GM12878 (cell line): ENCODE results near the gene H19. TPM values are rescaled to one million over a fixed set of nuclear protein-coding genes. Genes with fewer than 3 reads are reported as not detected.

ENCODE experiments used
- ATAC-seq: fragments of 200-7000 bp; cut with Tn5 transposase; 3 replicates; pipeline ENCODE4 v1.9.1; 2020; ENCODE audit warnings: mild to moderate bottlenecking, moderate library complexity
- BruUV-seq: library from RNA; stranded (reverse); fragments of 400-500 nt; replicated peaks from 2 replicates; lab custom pipeline; 2021; lab: Mats Ljungman, UMichigan
- CTCF ChIA-PET: fragments of 300-600 bp; sonication (Branson Sonifier 250); formaldehyde crosslinking; extraction: SDS; loops from one replicate; lab custom pipeline; 2021; ENCODE audit warnings: inconsistent platforms; lab: Yijun Ruan, JAX
- POLR2A ChIA-PET: fragments of 350-600 bp; formaldehyde crosslinking; extraction: SDS; loops from one replicate; lab custom pipeline; 2021; ENCODE audit warnings: inconsistent platforms; lab: Charles Lee
- RAD21 ChIA-PET: fragments of 300-600 bp; sonication (Branson Sonifier 250); formaldehyde crosslinking; loops from one replicate; lab custom pipeline; 2023; ENCODE audit warnings: antibody characterized with exemption; ENCODE audit not compliant: unreplicated experiment; lab: Charles Lee
- SMC1A ChIA-PET: fragments of 300-600 bp; sonication (Branson Sonifier 250); formaldehyde crosslinking; loops from one replicate; lab custom pipeline; 2023; ENCODE audit not compliant: unreplicated experiment, uncharacterized antibody; lab: Charles Lee
- DNase-seq: peaks from one replicate; pipeline ENCODE4 v3.0.0-alpha.2; 2011; ENCODE audit warnings: low read depth, low spot score
- FAIRE-seq: peaks from 3 replicates; lab custom pipeline; 2011; peaks lifted over from hg19 to GRCh38; lab: Jason Lieb, UNC
- H2AFZ ChIP-seq: 2 replicates; pipeline ENCODE4 v1.6.0; 2011; ENCODE audit warnings: low read depth, low read length, control low read depth; ENCODE audit not compliant: control insufficient read depth
- H3K27ac ChIP-seq: 2 replicates; pipeline ENCODE4 v1.5.1; 2011; ENCODE audit warnings: control low read depth; ENCODE audit not compliant: control insufficient read depth, insufficient read depth
- H3K27me3 ChIP-seq, 2 experiments: replicated peaks in 1 of 2; 2 replicates each; pipeline versions ENCODE4 v1.6.0 to v1.6.1; 2011; ENCODE audit warnings: low read length in 1 of 2; ENCODE audit not compliant: control insufficient read depth in 2 of 2, insufficient read depth in 2 of 2
- H3K36me3 ChIP-seq, 2 experiments: 2 replicates each; pipeline ENCODE4 v1.5.1; 2011; ENCODE audit warnings: low read length in 1 of 2; ENCODE audit not compliant: control insufficient read depth in 2 of 2, insufficient read depth in 2 of 2
- H3K4me1 ChIP-seq: 2 replicates; pipeline ENCODE4 v1.6.1; 2011; ENCODE audit warnings: mild to moderate bottlenecking, low read length, moderate library complexity, mixed read lengths; ENCODE audit not compliant: control insufficient read depth, insufficient read depth
- H3K4me2 ChIP-seq: 2 replicates; pipeline ENCODE4 v1.6.0; 2011; ENCODE audit warnings: control low read depth; ENCODE audit not compliant: control insufficient read depth, insufficient read depth
- H3K4me3 ChIP-seq: fragments of 200-600 bp; sonication (generic); 2 replicates; pipeline ENCODE4 v1.5.1; 2016
- H3K79me2 ChIP-seq: 2 replicates; pipeline ENCODE4 v1.6.0; 2011; ENCODE audit warnings: low read length; ENCODE audit not compliant: control insufficient read depth, insufficient read depth
- H3K9ac ChIP-seq: 2 replicates; pipeline ENCODE4 v1.8.0; 2011; ENCODE audit warnings: low read length, control low read depth, mixed read lengths; ENCODE audit not compliant: control insufficient read depth, insufficient read depth
- H3K9me3 ChIP-seq: replicated peaks from 3 replicates; pipeline ENCODE4 v1.5.1; 2011; ENCODE audit warnings: mild to moderate bottlenecking, low read length; ENCODE audit not compliant: control insufficient read depth, insufficient read depth
- H4K20me1 ChIP-seq: 2 replicates; pipeline ENCODE4 v1.6.0; 2011; ENCODE audit not compliant: control insufficient read depth, insufficient read depth
- CBFB ChIP-seq: IDR thresholded peaks from 2 replicates; pipeline ENCODE4 v1.6.1; 2016; ENCODE audit warnings: antibody characterized with exemption, low read depth
- KAT2A ChIP-seq: conservative IDR thresholded peaks from 2 replicates; pipeline ENCODE4 v1.6.1; 2011; ENCODE audit warnings: low read depth, low read length; ENCODE audit not compliant: control insufficient read depth
- MTA2 ChIP-seq: fragments of 450-650 bp; IDR thresholded peaks from 2 replicates; pipeline ENCODE4 v1.6.1; 2016; ENCODE audit warnings: low read depth, mild to moderate bottlenecking, moderate library complexity
- PAX8 ChIP-seq: fragments of 450-650 bp; IDR thresholded peaks from 2 replicates; pipeline ENCODE4 v1.6.1; 2017; ENCODE audit warnings: mild to moderate bottlenecking, moderate library complexity
- SREBF1 ChIP-seq: IDR thresholded peaks from 2 replicates; pipeline ENCODE4 v1.6.1; 2012; ENCODE audit warnings: mild to moderate bottlenecking, low read length
- WGBS: methylation state at CpG from one replicate; pipeline ENCODE4 v1.1.6; 2016; ENCODE audit warnings: low lambda C conversion rate; ENCODE audit not compliant: insufficient replicate concordance, insufficient coverage; ENCODE audit errors: missing lambda C conversion rate; 5-methylcytosine and 5-hydroxymethylcytosine counted together
- in situ Hi-C: fragments of 300-500 bp; cut with MboI; formaldehyde crosslinking; loops from 9 replicates; pipeline ENCODE4 v1.14.3; 2018; ENCODE audit warnings: mixed read lengths
- intact Hi-C: fragments of 100-400 bp; cut with micrococcal nuclease; formaldehyde crosslinking; loops from one replicate; pipeline ENCODE4 v1.14.2; 2022; ENCODE audit not compliant: unreplicated experiment
- polyA plus RNA-seq, 11 experiments: library from polyadenylated mRNA; depleted of rRNA in 4 of 11; unstranded in 6 of 11; stranded (reverse) in 5 of 11; fragments of >200 nt; fragmentation: Nextera tagmentation in 4 of 11; fragmentation: Illumina TruSeq in 1 of 11; extraction: Ambion mirVana in 4 of 11; extraction: Trizol in 1 of 11; gene quantifications; 1 replicate in 1 of 11; 2 replicates in 10 of 11; pipeline versions ENCODE4 v1.2.1 to v1.2.3, GENCODE V29; 2011 to 2016; ENCODE audit warnings: inconsistent platforms in 2 of 11, missing spikeins in 2 of 11, low read depth in 1 of 11
- total RNA-seq, 4 experiments: library from RNA; depleted of rRNA in 3 of 4; stranded (reverse); fragments of >200 nt in 3 of 4; fragmentation: Illumina TruSeq in 1 of 4; extraction: Trizol in 1 of 4; gene quantifications; 2 replicates each; pipeline versions ENCODE4 v1.2.1 to v1.2.3, GENCODE V29; 2013 to 2021
- TF ChIP-seq, protein P1 (sequence below): IDR thresholded peaks from 2 replicates; pipeline ENCODE4 v1.6.1; 2012; ENCODE audit warnings: low read length, inconsistent platforms
- TF ChIP-seq, protein P2 (sequence below): fragments of 450-650 bp; IDR thresholded peaks from 2 replicates; pipeline ENCODE4 v1.6.1; 2016; ENCODE audit warnings: mild to moderate bottlenecking
- TF ChIP-seq, protein P3 (sequence below): fragments of 450-650 bp; IDR thresholded peaks from 2 replicates; pipeline ENCODE4 v1.6.1; 2017; ENCODE audit warnings: low read depth, mild to moderate bottlenecking, moderate library complexity

Gene H19
- total and polyA plus RNA-seq, 10 of the 15 experiments (the other 5 are each of a cell fraction or from before 2014, with no cell fraction given), result 0.04 to 1.2 (median 0.31) TPM; not detected in 6

DNA sequence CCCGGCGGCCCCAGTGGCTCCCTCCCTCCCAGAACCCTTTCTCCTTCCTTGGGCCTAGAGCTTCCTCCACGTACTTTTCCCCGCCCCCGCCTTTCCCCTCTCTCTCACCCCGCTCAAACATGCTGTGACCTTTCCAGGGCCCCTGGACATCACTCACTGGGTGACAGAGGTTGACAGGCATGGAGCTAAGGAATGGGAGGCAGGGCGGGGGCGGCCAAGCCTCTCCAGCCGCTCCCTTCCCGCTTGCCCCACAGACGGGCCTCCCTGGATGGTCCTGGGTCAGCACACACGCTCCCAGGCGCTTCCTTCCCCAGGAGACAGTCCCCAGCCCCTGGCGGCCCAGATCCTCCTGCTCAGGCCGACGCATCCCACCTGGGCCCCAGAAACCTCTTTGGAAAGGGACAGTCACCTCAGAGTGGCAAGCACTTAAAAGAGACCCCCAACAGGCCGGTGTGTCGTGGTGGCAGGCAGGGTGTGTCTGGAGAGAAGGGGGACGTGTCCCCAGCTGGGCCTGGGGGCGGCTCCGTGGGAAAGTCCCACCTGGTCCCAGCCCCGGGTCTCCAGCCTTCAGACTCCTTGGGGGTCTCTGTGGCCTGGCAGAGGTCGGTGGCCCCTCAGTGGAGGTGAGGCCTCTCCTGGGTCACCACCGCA is 8.8 kb downstream of the H19 start:
- intact Hi-C loops, result no loop called here
- SMC1A ChIA-PET, result no interaction called here
- CTCF ChIA-PET, result no interaction called here
- Histone ChIP-seq H4K20me1 (no peaks in the 10 kb centered on the region), H2AFZ (no peak overlapping the region), H3K9ac (no peak overlapping the region), H3K79me2 (no peaks in the 10 kb centered on the region), H3K9me3 (no peaks in the 10 kb centered on the region), H3K27me3 (no peaks in the 10 kb centered on the region), H3K4me2 (no peak overlapping the region), H3K4me3 (no peak overlapping the region), H3K27ac (no peak overlapping the region), H3K4me1 (no peaks in the 10 kb centered on the region), H3K36me3 (no peaks in the 10 kb centered on the region)
- 15% methylated on average over 10 of the region's 24 CpGs for WGBS
- RAD21 ChIA-PET, result no interaction called here
- in situ Hi-C loops, result no loop called here
- TF ChIP-seq SREBF1 (no peak), KAT2A (no peak), CBFB (no peak), MTA2 (no peak), PAX8 (no peak)
- TF ChIP-seq, protein P1, sequence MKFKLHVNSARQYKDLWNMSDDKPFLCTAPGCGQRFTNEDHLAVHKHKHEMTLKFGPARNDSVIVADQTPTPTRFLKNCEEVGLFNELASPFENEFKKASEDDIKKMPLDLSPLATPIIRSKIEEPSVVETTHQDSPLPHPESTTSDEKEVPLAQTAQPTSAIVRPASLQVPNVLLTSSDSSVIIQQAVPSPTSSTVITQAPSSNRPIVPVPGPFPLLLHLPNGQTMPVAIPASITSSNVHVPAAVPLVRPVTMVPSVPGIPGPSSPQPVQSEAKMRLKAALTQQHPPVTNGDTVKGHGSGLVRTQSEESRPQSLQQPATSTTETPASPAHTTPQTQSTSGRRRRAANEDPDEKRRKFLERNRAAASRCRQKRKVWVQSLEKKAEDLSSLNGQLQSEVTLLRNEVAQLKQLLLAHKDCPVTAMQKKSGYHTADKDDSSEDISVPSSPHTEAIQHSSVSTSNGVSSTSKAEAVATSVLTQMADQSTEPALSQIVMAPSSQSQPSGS, result no peak
- TF ChIP-seq, protein P2, sequence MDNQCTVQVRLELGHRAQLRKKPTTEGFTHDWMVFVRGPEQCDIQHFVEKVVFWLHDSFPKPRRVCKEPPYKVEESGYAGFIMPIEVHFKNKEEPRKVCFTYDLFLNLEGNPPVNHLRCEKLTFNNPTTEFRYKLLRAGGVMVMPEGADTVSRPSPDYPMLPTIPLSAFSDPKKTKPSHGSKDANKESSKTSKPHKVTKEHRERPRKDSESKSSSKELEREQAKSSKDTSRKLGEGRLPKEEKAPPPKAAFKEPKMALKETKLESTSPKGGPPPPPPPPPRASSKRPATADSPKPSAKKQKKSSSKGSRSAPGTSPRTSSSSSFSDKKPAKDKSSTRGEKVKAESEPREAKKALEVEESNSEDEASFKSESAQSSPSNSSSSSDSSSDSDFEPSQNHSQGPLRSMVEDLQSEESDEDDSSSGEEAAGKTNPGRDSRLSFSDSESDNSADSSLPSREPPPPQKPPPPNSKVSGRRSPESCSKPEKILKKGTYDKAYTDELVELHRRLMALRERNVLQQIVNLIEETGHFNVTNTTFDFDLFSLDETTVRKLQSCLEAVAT, result no peak
- TF ChIP-seq, protein P3, sequence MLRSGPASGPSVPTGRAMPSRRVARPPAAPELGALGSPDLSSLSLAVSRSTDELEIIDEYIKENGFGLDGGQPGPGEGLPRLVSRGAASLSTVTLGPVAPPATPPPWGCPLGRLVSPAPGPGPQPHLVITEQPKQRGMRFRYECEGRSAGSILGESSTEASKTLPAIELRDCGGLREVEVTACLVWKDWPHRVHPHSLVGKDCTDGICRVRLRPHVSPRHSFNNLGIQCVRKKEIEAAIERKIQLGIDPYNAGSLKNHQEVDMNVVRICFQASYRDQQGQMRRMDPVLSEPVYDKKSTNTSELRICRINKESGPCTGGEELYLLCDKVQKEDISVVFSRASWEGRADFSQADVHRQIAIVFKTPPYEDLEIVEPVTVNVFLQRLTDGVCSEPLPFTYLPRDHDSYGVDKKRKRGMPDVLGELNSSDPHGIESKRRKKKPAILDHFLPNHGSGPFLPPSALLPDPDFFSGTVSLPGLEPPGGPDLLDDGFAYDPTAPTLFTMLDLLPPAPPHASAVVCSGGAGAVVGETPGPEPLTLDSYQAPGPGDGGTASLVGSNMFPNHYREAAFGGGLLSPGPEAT, result no peak
- ATAC-seq, result no peak
- POLR2A ChIA-PET, result no interaction called here
- no peak for DNase-seq
- BruUV-seq, result no TSS peak
- no peak for FAIRE-seq
